ENCODE results near the gene ADGRG1.

Gene ADGRG1

DNA sequence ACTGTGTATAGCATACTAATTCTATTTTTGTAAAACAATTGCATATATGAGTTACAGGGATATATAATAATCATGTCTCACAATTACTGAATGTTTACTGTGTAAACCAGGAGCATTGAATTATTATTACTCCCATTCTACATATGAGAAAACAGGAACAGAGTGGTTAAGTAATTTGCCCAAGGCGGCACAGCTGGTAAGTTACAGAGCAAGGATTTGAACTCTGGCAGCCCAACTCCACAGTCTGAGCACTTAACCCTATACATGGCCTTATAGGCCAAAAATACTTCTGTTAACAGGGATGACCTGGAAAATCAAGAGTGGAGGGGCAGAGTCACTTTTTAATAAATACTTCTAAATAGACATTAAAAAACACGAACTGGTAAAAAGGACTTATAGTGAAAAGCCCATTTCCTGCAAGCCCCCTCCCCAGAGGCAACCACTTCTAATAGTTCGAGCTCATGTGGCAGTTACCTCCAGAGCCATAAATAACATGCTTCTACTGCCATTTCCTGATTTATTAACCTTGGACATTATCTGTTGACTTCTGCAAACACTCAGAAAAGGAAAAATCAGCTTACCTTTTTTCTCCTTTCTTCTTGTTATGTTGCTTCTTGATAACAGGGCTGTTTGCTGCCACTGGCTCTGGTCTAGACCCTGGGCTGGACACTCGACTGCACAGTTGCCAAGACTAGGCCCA lies 22.1 kb upstream of the ADGRG1 start:
- DNase-seq = no peak

DNA sequence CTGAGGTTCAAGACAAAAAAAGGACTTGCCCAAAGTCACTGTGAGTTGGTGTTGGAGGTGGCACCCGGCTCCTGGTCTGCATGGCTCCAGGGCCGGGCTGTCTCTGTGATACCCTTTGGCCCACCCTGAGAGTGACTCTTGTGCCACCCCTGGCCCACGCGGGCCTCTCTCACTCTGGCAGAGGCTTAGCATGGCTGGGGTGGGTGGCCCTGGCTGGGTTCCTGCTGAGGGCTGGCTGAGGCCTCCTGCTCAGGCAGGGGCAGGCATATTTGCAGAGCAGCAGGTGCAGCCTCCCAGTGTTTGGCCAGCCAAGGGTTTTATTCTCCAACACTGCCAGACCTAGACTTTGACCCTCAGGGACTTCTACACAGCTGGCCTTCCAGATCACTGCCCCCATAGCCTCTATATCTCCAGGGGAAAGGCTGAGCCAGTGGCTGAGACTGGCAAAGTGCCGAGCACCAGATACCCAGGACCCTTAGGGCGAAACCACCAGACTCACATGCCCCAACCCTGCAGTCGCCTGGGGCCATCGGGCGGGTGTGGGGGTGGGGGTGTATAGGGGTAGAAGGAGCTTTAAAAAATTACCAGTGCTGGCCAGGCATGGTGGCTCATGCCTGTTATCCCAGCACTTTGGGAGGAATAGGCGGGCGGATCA lies 21.5 kb upstream of the ADGRG1 start:
- no peak for DNase-seq

DNA sequence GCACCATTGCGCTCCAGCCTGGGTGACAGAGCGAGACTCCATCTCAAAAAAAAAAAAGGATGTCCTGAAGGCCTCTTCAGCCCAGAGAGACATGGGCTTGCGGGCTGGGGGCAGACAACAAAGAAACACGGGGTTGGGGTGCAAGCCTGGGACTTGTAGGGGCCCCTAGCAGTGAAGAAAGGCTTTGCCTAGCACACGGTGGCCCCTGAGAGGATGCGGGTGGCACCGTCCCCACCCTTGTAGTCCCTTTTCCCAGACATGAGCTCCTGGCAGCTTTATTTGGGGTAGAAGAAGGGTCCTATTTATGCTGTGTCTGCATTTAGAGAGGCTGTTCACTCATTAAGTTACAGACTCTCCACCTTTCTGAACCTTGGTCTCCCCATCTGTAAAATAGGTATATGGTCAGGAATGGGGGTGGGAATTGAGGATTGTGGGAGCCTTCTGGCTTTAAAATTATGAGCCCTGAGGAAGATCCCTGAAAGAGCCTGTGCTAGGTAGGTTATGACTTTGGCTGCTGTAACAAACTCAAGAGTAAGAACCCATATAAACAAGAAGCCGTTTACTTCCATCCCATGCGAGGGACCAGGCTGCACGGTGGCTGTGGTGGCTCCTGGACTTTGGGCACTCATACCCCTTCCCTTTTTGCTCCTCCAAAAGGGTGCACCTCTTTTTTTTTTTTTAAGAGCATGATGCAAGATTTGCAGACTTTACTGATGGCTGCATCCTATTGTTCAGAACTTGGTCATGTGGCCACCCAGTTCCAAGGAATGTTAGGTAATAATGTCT lies 20.6 kb upstream of the ADGRG1 start:
- DNase-seq = no peak

DNA sequence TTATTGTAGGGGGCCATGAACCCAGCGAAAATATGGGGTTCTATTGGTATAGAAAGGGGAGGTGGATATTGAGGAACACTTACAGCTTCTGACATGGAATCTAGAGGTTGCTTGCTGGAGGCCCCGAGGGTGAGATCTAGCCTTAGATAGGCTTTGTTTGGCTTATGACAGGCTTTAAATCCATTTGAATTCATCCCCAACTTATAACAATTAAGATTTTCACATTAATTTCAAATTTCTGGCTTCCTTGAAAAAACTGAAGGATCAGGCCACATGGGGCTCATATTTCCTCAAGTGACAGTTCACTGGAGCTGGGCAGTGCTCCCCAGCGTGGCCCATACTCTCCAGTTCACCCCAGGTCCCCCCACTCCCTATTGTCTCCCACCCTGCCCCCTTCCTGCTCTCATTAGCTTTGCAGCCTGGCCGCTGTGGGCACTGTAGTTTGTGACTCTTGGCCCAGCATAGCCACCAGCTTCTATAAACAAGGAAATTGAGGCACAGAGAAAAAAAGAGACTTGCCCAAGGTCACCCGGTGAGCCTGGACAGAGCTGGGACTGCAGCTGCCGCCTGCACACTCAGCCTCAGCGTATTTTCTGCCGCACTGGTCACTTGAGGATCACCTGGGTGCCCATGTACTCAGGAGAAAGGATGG lies 19.8 kb upstream of the ADGRG1 start:
- DNase-seq = no peak

DNA sequence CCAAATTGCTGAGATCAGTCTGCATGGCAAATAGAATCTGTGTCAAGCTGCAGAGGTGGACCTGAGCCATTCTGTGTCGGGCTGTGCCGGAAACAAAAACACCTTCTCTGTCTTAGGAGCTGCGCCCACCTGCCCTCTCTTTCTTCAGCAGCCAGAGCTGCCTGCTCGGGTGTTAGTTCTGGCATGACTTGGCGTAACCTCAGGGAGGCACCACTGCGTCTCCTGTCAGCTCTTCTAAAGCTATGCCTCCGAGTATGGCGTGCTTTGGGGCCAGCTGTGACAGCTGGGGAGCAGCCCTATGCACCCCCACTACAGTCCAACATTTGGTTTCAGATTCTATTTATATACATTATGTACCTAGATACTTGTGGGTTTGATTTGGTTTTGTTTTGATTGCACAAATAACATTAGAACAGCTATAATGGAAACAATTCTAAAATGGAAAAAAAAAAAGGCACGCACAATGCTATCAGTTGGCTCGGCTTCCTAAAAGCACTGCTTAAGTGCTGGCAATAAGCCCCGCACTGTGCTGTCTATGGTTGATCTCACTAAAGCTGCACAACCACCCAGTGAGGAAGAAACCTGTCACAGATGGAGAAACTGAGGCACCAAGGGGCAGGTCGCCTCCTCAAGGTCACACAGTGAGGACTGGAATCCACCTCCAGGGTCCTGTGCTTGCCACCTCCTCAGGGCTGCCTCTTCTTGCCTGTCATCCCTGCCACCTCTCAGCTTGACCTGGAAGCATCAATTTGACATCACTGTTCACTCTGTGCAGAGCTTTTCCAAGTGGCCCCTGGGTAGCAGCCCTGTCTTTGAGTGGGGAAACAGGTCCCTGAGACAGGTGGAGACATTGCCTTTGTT lies 18.7 kb upstream of the ADGRG1 start:
- DNase-seq = no peak

DNA sequence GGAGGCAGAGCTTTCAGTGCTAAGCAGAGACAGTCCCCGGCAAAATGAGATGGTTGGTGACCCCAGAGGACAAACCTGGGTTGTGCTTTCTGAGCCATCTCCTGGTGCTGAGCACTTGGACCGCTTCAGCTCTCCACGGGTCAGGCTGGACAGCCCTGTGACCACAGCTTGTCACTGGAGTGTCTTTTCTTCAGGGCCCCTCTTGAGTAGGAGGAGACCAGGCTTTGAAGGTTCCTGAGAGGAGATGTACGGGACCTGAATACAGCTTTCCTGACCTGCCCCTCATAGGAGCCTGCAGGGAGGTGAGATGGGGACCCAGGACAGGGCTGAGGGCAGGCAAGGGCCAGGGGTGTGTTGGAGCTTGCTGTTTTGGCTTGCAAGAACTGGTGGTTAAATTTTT lies 17.8 kb upstream of the ADGRG1 start:
- no peak for DNase-seq

DNA sequence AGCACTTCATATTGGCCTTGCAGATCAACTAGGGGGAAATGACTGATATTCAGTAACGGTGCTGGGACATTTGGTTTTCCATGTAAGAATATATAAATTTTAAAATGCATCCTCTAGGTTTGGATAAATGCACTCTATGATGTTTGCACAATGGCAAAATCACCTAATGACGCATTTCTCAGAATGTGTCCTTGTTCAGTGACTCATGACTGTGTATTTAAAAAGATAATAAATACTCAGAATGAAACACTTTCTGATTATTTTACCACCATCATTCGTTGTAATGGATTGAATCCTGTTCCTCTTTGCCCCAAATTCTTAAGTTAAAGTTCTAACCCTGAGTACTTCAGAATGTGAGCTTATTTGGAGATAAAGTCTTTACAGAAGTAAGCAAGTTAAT lies 17.2 kb upstream of the ADGRG1 start:
- peak; percentile 16 for DNase-seq

DNA sequence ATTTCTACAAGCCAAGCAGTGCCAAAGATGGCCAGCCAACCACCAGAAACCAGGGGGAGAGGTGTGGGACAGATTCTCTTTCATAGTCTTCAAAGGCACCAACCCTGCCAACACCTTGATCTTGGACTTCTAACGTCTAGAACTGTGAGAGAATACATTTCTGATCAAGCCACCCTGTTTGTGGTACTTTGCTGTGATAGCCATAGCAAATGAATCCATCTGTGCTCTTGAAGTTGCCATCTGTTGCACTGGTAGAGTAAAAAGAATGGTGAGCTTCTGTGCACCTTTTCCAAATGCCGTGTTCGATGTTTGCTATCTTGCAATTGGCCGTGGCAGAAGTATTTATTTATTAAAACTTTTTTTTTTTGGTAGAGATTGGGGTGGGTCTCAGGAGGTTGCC lies 16.7 kb upstream of the ADGRG1 start:
- no peak for DNase-seq

DNA sequence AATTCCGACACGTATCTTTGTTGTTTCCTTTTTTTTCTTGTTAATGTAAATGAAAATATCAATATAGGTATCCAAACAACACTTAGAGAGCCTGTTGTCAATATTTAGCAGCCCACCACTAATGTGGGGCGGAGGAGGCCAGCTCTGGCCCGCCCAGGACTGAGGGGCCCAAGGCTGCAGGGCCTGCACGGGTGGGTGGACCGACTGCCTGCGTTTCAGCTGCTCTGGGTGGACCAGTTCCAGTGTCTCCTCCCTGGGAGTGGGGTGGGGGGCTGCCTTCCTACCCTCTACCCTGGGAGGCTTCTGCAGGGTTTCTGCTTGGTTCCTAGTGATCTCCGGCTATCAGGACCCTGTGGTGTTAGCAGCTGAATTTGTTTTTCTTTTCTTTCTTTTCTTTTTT lies 15.9 kb upstream of the ADGRG1 start:
- DNase-seq = no peak

DNA sequence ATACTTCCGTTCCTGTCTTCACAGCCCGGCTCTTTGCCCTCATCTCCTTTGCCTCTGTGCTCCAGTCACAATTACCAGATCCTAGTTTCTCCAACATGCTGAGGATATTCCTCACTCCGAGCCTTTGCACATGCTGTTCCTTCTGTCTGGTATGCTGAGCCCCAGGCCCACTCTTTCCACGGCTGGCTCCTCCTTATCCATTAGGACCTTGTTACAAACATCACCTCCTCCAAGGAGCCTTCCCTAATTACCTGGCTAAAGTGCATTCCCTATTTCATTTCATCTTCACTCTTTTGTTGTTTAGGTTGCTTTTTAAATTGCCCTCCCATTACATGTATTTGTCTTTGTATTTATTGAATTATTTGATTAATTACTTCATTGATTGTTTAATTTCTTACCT lies 14.9 kb upstream of the ADGRG1 start:
- DNase-seq = no peak

DNA sequence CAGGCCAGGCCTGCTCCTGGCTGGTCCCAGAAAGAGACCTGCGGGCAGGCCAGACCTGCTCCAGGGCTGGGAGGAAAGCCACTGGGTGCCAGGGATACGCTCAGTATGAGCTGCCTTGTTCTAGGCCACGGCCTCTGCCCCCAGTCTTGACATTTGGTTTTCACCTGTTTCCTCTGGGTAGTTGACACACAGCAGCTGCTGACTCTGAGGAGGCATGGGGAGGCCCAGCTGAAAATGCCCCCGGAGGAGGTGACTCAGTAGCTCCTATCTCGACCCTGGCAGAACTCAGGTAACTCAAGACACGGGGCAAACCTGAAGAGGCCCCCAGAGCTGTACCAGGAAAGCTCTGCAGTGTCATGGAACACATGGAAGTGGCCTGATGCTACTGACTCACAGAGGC lies 13.9 kb upstream of the ADGRG1 start:
- no peak for DNase-seq

DNA sequence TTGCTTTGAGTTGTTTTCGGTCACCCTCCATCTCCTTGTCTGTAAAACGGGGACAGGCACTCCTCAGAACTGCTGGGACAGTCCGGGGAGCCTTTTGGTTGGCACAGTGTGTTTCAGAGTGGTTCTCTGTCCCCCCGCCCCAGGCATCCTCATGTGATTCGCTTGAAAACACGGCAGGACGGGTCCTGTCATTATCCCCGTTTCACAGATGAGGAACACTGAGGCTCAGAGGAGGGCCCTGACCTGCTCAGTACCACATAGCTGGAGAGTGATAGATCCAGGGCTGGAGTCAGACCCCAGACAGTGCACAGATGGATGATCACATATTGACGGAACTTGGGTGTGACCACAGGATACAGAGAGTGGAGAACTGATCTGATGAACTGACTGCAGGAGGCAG lies 13.5 kb upstream of the ADGRG1 start:
- DNase-seq = no peak

DNA sequence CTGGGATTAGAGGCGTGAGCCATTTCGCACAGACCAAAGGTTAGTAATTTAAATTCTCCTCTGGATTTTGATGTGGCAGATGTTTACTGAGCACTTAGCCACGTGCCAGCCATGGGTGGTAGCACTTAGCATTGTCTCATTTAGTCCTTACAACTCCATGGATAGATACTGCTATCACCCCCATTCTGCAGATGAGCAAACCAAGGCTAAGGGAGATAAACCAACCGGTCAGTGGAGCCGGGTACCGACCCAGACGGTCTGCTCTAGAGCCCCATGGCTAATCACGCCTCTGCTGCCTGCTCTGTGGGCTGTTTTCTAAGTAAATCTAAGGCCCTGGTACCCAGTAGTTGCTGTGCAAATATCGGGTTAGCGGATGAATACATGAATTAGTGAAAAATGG lies 12.6 kb upstream of the ADGRG1 start:
- no peak for DNase-seq

DNA sequence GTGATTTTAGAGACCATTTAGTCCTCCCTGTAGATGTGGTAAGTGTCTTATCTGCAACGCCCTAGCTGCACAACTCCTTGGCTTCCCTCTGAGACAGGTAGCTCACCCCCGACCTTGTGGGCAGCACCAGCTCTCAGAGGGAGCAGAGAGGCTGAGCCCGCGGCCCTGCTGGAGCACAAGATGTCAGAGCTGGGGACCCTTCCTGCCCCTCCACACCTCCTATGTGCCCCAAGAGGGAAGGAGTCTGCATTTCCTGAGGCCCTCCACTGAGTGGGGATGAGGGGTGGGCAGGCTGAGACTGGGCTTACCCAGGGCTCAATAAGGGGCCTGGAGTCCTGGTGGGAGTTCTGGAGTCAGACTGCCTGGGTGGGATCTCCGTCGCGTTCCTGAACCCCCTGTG lies 12.2 kb upstream of the ADGRG1 start:
- DNase-seq = no peak

DNA sequence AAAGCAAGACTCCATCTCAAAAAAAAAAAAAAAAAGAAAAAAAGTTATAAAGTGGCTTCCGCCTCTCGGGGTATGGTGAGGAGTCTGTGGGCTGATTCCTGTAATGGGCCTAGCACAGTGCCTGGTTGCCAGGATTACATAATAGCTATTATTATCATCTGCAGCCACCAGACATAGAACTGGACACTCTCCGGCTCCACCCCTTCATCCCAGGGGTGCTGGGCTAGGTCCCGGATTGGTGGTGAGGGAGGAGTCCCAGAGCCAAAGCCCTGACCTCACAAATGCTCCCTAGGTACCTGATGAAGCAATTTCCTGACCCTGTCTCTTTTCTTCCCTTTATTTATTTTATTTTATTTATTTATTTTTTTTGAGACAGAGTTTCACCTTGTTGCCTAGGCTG lies 11.6 kb upstream of the ADGRG1 start:
- DNase-seq = no peak

DNA sequence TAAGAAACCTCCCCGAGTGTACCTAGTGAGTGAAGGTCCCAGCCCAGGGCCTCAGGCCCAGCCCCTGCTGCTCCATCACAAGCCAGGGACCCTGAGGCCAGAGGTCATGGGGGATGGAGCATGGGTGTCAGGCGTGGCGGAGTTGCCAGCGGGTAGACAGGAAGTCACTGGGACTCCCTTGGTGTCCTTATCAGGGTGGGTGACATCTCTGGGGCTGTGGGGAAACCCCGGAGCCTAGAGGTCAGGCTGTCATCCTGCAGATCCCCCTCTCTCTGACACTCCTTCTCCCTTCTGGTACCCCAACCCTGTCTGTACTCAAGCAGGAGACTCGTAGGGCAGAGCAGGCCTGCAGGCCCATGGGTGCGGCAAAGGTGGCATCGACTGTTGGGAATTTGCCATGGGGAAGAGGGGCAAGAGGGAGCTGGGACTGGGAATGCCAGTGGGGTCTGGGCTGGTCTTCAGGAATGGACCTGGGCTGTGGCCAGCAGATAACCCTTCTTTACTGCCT lies 10.8 kb upstream of the ADGRG1 start:
- DNase-seq = no peak

DNA sequence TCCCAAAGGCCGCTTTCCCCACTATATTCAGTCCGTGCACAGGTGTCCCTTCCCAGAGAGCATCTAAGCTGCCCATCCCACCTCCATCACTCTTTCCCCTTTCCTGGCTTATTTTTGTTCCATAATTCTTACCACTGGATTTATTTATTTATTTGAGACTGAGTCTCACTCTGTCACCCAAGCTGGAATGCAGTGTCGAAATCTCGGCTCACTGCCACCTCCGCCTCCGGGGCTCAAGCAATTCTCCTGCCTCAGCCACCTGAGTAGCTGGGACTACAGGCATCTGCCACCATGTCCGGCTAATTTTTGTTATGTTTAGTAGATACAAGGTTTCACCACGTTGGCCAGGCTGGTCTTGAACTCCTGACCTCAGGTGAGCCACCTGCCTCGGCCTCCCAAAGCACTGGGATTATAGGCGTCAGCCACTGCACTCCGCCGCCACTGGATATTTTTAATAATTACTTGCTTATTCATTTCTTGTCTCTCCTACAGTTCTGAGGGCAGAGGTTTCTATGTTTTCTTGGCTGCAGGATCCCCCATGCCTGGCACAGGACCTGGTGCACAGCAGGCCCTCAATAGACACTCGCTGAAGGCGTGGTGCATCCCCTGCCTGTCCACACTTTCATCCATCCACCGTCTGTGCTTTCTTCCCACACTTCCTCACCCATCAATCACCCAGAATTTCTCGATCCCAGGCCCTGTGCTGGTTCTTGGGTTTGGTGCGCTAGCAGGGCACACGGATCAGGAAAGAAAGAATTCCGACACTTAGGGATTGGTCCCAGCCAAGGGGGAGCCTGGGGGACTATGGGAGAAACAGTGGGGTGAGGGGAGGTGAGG lies 9.9 kb upstream of the ADGRG1 start:
- DNase-seq = no peak

DNA sequence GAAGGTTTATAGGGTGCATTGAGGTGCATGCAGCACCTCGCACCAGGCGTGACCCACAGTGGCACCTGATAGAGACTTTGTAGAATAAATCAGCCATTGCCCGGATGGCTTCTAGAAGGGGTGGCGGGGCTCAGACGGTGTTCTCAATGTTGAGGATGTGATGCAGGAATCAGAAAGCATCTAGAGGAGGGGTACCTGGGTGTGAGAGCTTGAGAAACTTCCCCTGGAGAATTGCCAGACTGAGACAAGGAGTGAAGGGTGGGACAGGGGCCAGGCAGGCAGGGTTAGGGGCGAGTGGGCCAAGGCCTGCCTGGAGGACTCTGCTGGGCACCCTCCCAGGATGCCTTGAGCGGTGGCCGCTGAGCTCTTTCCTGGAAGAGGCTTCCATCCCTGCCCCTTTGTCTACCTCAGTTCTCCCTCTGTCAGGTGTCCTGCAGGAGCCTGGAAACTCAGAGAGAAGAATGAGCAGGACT lies 9.3 kb upstream of the ADGRG1 start:
- no peak for DNase-seq

DNA sequence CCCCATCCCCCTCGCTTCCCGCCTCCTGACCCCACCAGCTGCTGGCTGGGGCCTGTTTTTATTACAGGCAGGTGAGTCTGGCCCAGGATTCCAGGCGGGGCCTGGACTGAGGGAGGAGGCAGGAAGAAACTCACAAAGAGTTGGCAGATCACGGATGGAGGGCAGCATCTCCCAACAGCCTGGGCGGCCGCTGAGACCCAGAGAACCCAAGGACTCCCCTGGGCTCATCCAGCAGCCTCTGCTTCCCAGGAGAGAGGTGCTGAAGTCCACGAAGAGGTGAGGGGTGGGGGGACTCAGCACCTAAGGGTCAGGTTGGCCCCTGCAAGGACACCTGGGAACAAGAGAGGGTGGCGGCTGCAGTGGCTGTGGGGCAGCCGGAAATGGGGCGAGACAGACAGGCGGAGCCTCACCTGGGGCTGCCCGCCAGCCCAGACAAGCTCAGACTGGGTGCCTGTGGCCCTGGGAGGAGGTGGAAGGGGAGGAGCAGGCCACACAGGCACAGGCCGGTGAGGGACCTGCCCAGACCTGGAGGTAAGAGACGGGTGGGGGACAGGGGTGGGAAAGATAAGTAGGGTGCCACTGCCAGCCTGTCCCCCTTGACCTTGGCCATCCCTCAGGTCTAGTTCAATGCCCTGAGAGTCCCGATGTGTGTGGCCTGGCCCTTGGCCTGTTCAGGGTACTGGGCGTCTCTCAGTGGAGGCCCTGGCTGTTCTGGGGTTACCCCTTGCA lies 8.7 kb upstream of the ADGRG1 start:
- no peak for DNase-seq

DNA sequence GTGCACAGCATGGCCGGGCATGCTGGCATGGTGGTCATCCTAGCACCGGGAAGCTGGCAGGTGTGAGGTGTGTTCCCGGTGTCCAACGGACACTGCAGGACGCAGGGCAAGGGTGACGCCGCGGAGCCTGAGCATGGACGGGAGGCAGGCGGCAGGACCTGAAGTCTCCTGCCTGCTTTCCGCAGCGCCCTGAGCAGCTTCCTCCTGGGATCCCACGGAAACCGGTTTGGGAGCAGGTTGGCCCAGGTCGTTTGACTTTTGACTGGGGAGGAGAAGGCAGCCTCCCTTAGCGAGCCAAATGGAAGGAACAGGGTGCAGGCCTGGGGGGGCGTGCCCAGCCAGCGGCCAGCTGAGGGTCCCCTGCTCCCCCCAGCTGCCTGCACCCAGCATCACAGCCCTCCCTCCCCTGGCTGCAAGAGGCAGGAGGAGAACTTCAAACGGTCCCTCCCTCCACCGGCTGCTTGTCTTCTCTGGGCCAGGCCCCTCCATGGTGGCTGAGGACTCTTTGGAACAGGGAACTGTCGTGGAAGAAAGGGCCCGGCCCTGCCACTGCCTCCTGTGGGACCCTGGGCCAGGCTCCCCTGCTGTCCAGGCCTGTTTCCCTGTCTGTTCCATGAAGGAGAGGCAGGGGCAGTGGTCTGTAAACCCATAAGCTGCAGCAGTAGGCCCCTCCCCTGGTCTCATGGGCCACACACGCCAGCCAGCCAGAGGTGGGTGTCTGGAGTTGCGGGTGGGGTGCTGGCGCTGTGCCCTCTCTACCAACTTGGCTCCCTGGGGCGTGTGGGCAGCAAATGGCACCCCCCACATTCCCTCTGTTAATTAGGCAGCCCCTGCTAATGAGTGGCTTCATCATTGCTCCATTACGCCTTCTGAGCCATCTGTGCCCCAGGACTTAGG lies 7.8 kb upstream of the ADGRG1 start:
- no peak for DNase-seq

All from amniotic stem cell (primary cell).